Neural cell (in vitro differentiated cells): ENCODE measurements around the gene SLC4A5.

Experiments used
- CTCF ChIP-seq: fragments of 450-650 bp; IDR thresholded peaks from 2 replicates; pipeline ENCODE4 v1.5.1; 2014; ENCODE audit warnings: antibody characterized with exemption, mild to moderate bottlenecking, moderate library complexity; ENCODE audit not compliant: poor library complexity, severe bottlenecking
- EP300 ChIP-seq: fragments of 450-650 bp; conservative IDR thresholded peaks from 2 replicates; pipeline ENCODE4 v1.6.1; 2014; ENCODE audit warnings: antibody characterized with exemption, mild to moderate bottlenecking, moderate library complexity; ENCODE audit not compliant: poor library complexity, severe bottlenecking
- EZH2 ChIP-seq: fragments of 200-600, 300-800 bp; shearing (Covaris generic), sonication (generic); IDR thresholded peaks from 2 replicates; pipeline ENCODE4 v1.6.1; 2014; ENCODE audit warnings: antibody characterized with exemption, low read length, borderline replicate concordance, mild to moderate bottlenecking; ENCODE audit not compliant: insufficient read depth, poor library complexity, severe bottlenecking
- POLR2AphosphoS5 ChIP-seq: IDR thresholded peaks from 2 replicates; pipeline ENCODE4 v1.6.1; 2012
- RAD21 ChIP-seq: fragments of 450-650 bp; conservative IDR thresholded peaks from 2 replicates; pipeline ENCODE4 v1.6.1; 2014; ENCODE audit warnings: antibody characterized with exemption, mild to moderate bottlenecking, moderate library complexity
- TAF1 ChIP-seq: IDR thresholded peaks from 2 replicates; pipeline ENCODE4 v1.6.1; 2012; ENCODE audit warnings: low read depth
- TF ChIP-seq, protein P1 (sequence below): IDR thresholded peaks from 2 replicates; pipeline ENCODE4 v1.6.1; 2012; ENCODE audit warnings: borderline replicate concordance

GRCh38 chr2:74194799-74195198, 148.4 kb downstream of the SLC4A5 start:
- TF ChIP-seq POLR2AphosphoS5 (no peak), EP300 (no peak), CTCF (no peak), RAD21 (no peak), EZH2 (no peak), TAF1 (no peak)
- TF ChIP-seq, protein P1, sequence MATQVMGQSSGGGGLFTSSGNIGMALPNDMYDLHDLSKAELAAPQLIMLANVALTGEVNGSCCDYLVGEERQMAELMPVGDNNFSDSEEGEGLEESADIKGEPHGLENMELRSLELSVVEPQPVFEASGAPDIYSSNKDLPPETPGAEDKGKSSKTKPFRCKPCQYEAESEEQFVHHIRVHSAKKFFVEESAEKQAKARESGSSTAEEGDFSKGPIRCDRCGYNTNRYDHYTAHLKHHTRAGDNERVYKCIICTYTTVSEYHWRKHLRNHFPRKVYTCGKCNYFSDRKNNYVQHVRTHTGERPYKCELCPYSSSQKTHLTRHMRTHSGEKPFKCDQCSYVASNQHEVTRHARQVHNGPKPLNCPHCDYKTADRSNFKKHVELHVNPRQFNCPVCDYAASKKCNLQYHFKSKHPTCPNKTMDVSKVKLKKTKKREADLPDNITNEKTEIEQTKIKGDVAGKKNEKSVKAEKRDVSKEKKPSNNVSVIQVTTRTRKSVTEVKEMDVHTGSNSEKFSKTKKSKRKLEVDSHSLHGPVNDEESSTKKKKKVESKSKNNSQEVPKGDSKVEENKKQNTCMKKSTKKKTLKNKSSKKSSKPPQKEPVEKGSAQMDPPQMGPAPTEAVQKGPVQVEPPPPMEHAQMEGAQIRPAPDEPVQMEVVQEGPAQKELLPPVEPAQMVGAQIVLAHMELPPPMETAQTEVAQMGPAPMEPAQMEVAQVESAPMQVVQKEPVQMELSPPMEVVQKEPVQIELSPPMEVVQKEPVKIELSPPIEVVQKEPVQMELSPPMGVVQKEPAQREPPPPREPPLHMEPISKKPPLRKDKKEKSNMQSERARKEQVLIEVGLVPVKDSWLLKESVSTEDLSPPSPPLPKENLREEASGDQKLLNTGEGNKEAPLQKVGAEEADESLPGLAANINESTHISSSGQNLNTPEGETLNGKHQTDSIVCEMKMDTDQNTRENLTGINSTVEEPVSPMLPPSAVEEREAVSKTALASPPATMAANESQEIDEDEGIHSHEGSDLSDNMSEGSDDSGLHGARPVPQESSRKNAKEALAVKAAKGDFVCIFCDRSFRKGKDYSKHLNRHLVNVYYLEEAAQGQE: no peak
